Hepatocyte (in vitro differentiated cells): Measurements from ENCODE around the gene RPS14. TPM values are rescaled to one million over a fixed set of nuclear protein-coding genes. Genes with fewer than 3 reads are reported as not detected.

Source experiments
- DNase-seq: peaks from one replicate; pipeline ENCODE4 v3.0.0-alpha.2; 2016; ENCODE audit warnings: low spot score
- H2AFZ ChIP-seq: fragments of 200-600 bp; sonication (generic); 2 replicates; pipeline ENCODE4 v1.6.0; 2016; ENCODE audit warnings: antibody characterized with exemption, mild to moderate bottlenecking
- H3K27ac ChIP-seq: fragments of 200-600 bp; sonication (generic); 2 replicates; pipeline ENCODE4 v1.5.1; 2016; ENCODE audit warnings: mild to moderate bottlenecking
- H3K27me3 ChIP-seq: fragments of 200-600 bp; sonication (generic); 2 replicates; pipeline ENCODE4 v1.6.1; 2016
- H3K36me3 ChIP-seq: fragments of 200-600 bp; sonication (generic); replicated peaks from 2 replicates; pipeline ENCODE4 v1.5.1; 2016; ENCODE audit warnings: low read depth; ENCODE audit not compliant: insufficient read depth
- H3K4me1 ChIP-seq: fragments of 200-600 bp; sonication (generic); 2 replicates; pipeline ENCODE4 v1.5.1; 2016; ENCODE audit warnings: mild to moderate bottlenecking, moderate library complexity; ENCODE audit not compliant: insufficient read depth
- H3K4me2 ChIP-seq: fragments of 200-600 bp; sonication (generic); 2 replicates; pipeline ENCODE4 v1.6.0; 2016
- H3K4me3 ChIP-seq: fragments of 200-600 bp; sonication (generic); 2 replicates; pipeline ENCODE4 v1.5.1; 2016; ENCODE audit warnings: mild to moderate bottlenecking
- H3K79me2 ChIP-seq: fragments of 200-600 bp; sonication (generic); 2 replicates; pipeline ENCODE4 v1.6.0; 2017; ENCODE audit warnings: mild to moderate bottlenecking
- H3K9me2 ChIP-seq: fragments of 200-600 bp; sonication (generic); replicated peaks from 2 replicates; pipeline ENCODE4 v1.6.0; 2017; ENCODE audit warnings: mild to moderate bottlenecking; ENCODE audit not compliant: insufficient read depth
- H3K9me3 ChIP-seq: fragments of 200-600 bp; sonication (generic); 2 replicates; pipeline ENCODE4 v1.5.1; 2016; ENCODE audit warnings: low read depth, mild to moderate bottlenecking
- H4K20me1 ChIP-seq: fragments of 200-600 bp; sonication (generic); 2 replicates; pipeline ENCODE4 v1.6.0; 2016; ENCODE audit warnings: mild to moderate bottlenecking; ENCODE audit not compliant: insufficient read depth, poor library complexity, severe bottlenecking
- EZH2 ChIP-seq: fragments of 200-600 bp; sonication (generic); IDR thresholded peaks from 2 replicates; pipeline ENCODE4 v1.6.1; 2016; ENCODE audit warnings: antibody characterized with exemption, mild to moderate bottlenecking, borderline replicate concordance
- EZH2phosphoT487 ChIP-seq: fragments of 200-600 bp; sonication (generic); IDR thresholded peaks from one replicate; pipeline ENCODE4 v1.6.1; 2018; ENCODE audit warnings: antibody characterized with exemption, mild to moderate bottlenecking, low read depth, moderate library complexity; ENCODE audit not compliant: unreplicated experiment, severe bottlenecking
- WGBS: methylation state at CpG from one replicate; pipeline ENCODE4 v1.1.6; 2016; ENCODE audit warnings: low lambda C conversion rate; ENCODE audit errors: missing lambda C conversion rate; 5-methylcytosine and 5-hydroxymethylcytosine counted together
- polyA plus RNA-seq: library from polyadenylated mRNA; unstranded; fragments of >200 nt; fragmentation: Nextera tagmentation; extraction: Ambion mirVana; gene quantifications from 2 replicates; pipeline ENCODE4 v1.2.1, GENCODE V29; 2016
- total RNA-seq: library from RNA; depleted of rRNA; stranded (reverse); fragments of >200 nt; gene quantifications from 2 replicates; pipeline ENCODE4 v1.2.3, GENCODE V29; 2014
- TF ChIP-seq, protein P1 (sequence below): fragments of 200-600 bp; sonication (generic); IDR thresholded peaks from 2 replicates; pipeline ENCODE4 v1.5.1; 2016; ENCODE audit warnings: antibody characterized with exemption, mild to moderate bottlenecking; ENCODE audit not compliant: poor library complexity

Gene RPS14
- total and polyA plus RNA-seq, 2 experiments from 2014 or later, result 1,067 to 2,319 TPM

- no peaks in the 10 kb centered on the region for H3K4me1 ChIP-seq
- no peaks in the 10 kb centered on the region for H3K79me2 ChIP-seq
- H2AFZ ChIP-seq, result no peak overlapping the region
- no peaks in the 10 kb centered on the region for H3K9me2 ChIP-seq
- H3K36me3 ChIP-seq, result no peaks in the 10 kb centered on the region
- H3K27ac ChIP-seq, result no peak overlapping the region
- no peaks in the 10 kb centered on the region for H4K20me1 ChIP-seq
- WGBS, result 87% methylated on average over 10 of the region's 11 CpGs
- DNase-seq, result no peak
- H3K4me2 ChIP-seq, result no peak overlapping the region
- H3K27me3 ChIP-seq, result no peaks in the 10 kb centered on the region
- no peak overlapping the region for H3K4me3 ChIP-seq
- TF ChIP-seq EZH2phosphoT487 (no peak), EZH2 (no peak)
- TF ChIP-seq, protein P1, sequence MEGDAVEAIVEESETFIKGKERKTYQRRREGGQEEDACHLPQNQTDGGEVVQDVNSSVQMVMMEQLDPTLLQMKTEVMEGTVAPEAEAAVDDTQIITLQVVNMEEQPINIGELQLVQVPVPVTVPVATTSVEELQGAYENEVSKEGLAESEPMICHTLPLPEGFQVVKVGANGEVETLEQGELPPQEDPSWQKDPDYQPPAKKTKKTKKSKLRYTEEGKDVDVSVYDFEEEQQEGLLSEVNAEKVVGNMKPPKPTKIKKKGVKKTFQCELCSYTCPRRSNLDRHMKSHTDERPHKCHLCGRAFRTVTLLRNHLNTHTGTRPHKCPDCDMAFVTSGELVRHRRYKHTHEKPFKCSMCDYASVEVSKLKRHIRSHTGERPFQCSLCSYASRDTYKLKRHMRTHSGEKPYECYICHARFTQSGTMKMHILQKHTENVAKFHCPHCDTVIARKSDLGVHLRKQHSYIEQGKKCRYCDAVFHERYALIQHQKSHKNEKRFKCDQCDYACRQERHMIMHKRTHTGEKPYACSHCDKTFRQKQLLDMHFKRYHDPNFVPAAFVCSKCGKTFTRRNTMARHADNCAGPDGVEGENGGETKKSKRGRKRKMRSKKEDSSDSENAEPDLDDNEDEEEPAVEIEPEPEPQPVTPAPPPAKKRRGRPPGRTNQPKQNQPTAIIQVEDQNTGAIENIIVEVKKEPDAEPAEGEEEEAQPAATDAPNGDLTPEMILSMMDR, result no peak
- no peaks in the 10 kb centered on the region for H3K9me3 ChIP-seq
These were observed 47.9 kb downstream of the RPS14 start for GRCh38 chr5:150401376-150402228.

DNA sequence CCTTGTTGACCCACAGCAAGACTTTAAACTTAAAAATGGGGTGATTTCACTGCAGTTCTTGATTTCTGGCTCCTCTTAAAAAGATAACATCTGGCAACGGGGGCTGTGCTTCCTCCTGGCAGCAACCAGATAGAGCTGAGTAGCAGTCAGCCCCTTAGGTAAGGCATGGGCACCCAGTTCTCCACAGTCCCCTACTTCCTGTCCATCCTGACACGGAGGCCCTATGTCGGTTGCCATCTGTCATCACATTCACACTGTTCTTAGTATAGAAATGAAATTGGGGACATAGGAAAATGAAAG is 48.5 kb downstream of the RPS14 start:
- TF ChIP-seq, protein P1, result no peak
- TF ChIP-seq EZH2phosphoT487 (no peak), EZH2 (no peak)
- Histone ChIP-seq H3K27ac (no peak overlapping the region), H3K36me3 (no peaks in the 10 kb centered on the region), H3K4me1 (no peaks in the 10 kb centered on the region), H2AFZ (no peak overlapping the region), H3K9me3 (no peaks in the 10 kb centered on the region), H4K20me1 (no peaks in the 10 kb centered on the region), H3K4me2 (no peak overlapping the region), H3K4me3 (no peak overlapping the region), H3K27me3 (no peaks in the 10 kb centered on the region), H3K79me2 (no peaks in the 10 kb centered on the region), H3K9me2 (no peaks in the 10 kb centered on the region)
- no peak for DNase-seq
- WGBS, result 65% methylated on average over 3 of the region's 3 CpGs

GRCh38 chr5:150400316-150401075 is 49.0 kb downstream of the RPS14 start:
- TF ChIP-seq EZH2, result no peak
- TF ChIP-seq, protein P1, result no peak
- TF ChIP-seq EZH2phosphoT487, result no peak
- H3K36me3 ChIP-seq, result no peaks in the 10 kb centered on the region
- no peak overlapping the region for H2AFZ ChIP-seq
- H3K79me2 ChIP-seq, result no peaks in the 10 kb centered on the region
- H4K20me1 ChIP-seq, result no peaks in the 10 kb centered on the region
- H3K27ac ChIP-seq, result no peak overlapping the region
- no peak overlapping the region for H3K4me2 ChIP-seq
- H3K9me2 ChIP-seq, result no peaks in the 10 kb centered on the region
- 94% methylated on average over 12 of the region's 12 CpGs for WGBS
- no peaks in the 10 kb centered on the region for H3K27me3 ChIP-seq
- no peak overlapping the region for H3K4me3 ChIP-seq
- no peak for DNase-seq
- no peaks in the 10 kb centered on the region for H3K9me3 ChIP-seq
- H3K4me1 ChIP-seq, result no peaks in the 10 kb centered on the region
